ENCODE results near the gene NUP133.

The NUP133 gene

DNA sequence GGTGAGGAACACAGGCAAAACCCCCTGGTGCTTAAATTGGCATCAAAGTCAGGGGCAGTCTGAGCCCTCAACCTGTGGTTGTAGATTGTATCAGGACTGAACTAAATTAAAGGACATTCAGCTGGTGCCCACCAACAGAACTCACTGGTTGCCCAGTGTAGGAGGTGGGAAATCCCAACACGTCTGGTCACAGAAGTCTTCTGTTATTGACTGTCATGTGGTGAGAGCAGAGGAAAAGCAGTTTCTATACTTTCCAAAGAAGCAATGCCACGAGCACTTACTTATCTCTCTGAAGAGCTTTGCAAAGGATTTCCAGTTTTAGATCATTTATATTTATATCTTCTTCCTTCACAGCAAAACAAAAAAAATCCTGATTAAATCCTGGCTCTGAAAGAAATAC, 59.3 kb downstream of the NUP133 start:
- H3K27me3 ChIP-seq (ENCODE audit: control insufficient read depth in 1 of 2, insufficient read depth in 1 of 2, low read length in 2 of 2): no peaks in the 10 kb centered on the region
- no peak overlapping the region for H2BK120ac ChIP-seq (ENCODE audit: low read depth, low read length)
- no peak overlapping the region for H3K23ac ChIP-seq (ENCODE audit: low read length in 2 of 2)
- H4K8ac ChIP-seq (ENCODE audit: low read length): no peak overlapping the region
- 95% methylated on average over 2 of the region's 2 CpGs for WGBS
- H2BK12ac ChIP-seq (ENCODE audit: low read length in 2 of 2): no peak overlapping the region
- no peak overlapping the region for H4K91ac ChIP-seq (ENCODE audit: low read length)
- H2BK15ac ChIP-seq (ENCODE audit: low read depth, poor library complexity, severe bottlenecking): no peak overlapping the region
- no peak overlapping the region for H3K4ac ChIP-seq (ENCODE audit: low read depth in 1 of 2, low read length in 2 of 2)
- peaks cover 19 to 56% of the 10 kb centered on the region in 2 experiments for H3K36me3 ChIP-seq (ENCODE audit: control insufficient read depth in 1 of 2, insufficient read depth in 2 of 2, low read depth in 1 of 2, low read length in 2 of 2)
- peaks cover 2% of the 10 kb centered on the region for H3K79me1 ChIP-seq (replicated peaks; ENCODE audit: low read length, poor library complexity, severe bottlenecking)
- H3K4me2 ChIP-seq (ENCODE audit: low read length, poor library complexity, severe bottlenecking): no peak overlapping the region
- no peak overlapping the region for H3K14ac ChIP-seq (ENCODE audit: low read length in 2 of 2)
- H3K18ac ChIP-seq (ENCODE audit: low read depth in 1 of 2, low read length in 2 of 2): no peak overlapping the region
- H3K4me3 ChIP-seq (ENCODE audit: insufficient read depth in 1 of 2, low read depth in 1 of 2, low read length in 2 of 2): no peak overlapping the region
- no peaks in the 10 kb centered on the region for H3K9me3 ChIP-seq (ENCODE audit: control insufficient read depth, low read length)
- DNase-seq: no peak
- H3K9ac ChIP-seq (ENCODE audit: low read length): peak overlapping the region; percentile 20
- H2BK5ac ChIP-seq (ENCODE audit: low read depth, low read length, poor library complexity, severe bottlenecking): no peak overlapping the region
- H3K27ac ChIP-seq (ENCODE audit: low read length, poor library complexity, severe bottlenecking): no peak overlapping the region
- no peaks in the 10 kb centered on the region for H3K4me1 ChIP-seq (ENCODE audit: control insufficient read depth, insufficient read depth, low read depth, low read length)
- H2AK5ac ChIP-seq (ENCODE audit: low read length, severe bottlenecking): no peak overlapping the region
- no peak overlapping the region for H2AFZ ChIP-seq (ENCODE audit: low read depth, low read length)

DNA sequence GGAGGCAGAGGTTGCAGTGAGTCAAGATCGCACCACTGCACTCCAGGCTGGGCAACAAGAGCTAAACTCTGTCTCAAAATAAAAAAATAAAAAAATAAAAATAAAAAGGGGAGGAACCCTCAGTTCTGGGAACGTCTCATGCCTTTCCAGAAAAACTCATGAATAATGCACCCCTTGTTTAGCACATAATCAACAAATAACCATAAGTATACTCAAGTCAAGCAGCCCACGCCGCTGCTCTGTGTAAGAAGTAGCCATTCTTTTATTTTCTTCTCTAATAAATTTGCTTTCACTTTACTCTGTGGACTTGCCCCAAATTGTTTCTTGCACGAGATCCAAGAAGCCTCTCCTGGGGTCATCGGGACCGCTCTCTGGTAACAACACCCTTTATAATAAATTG, 59.8 kb downstream of the NUP133 start:
- Histone ChIP-seq H2AFZ (ENCODE audit: low read depth, low read length) (no peak overlapping the region), H2AK5ac (ENCODE audit: low read length, severe bottlenecking) (no peak overlapping the region), H3K23ac (ENCODE audit: low read length in 2 of 2) (no peak overlapping the region), H3K36me3 (ENCODE audit: control insufficient read depth in 1 of 2, insufficient read depth in 2 of 2, low read depth in 1 of 2, low read length in 2 of 2) (peaks cover 19 to 54% of the 10 kb centered on the region in 2 experiments), H3K9ac (ENCODE audit: low read length) (peak overlapping the region; percentile 20), H2BK12ac (ENCODE audit: low read length in 2 of 2) (no peak overlapping the region), H2BK120ac (ENCODE audit: low read depth, low read length) (no peak overlapping the region), H3K4me3 (ENCODE audit: insufficient read depth in 1 of 2, low read depth in 1 of 2, low read length in 2 of 2) (no peak overlapping the region), H3K4me1 (ENCODE audit: control insufficient read depth, insufficient read depth, low read depth, low read length) (no peaks in the 10 kb centered on the region), H3K79me1 (replicated peaks; ENCODE audit: low read length, poor library complexity, severe bottlenecking) (peaks cover 2% of the 10 kb centered on the region), H4K91ac (ENCODE audit: low read length) (no peak overlapping the region), H2BK5ac (ENCODE audit: low read depth, low read length, poor library complexity, severe bottlenecking) (no peak overlapping the region), H3K18ac (ENCODE audit: low read depth in 1 of 2, low read length in 2 of 2) (no peak overlapping the region), H3K9me3 (ENCODE audit: control insufficient read depth, low read length) (no peaks in the 10 kb centered on the region), H3K4ac (ENCODE audit: low read depth in 1 of 2, low read length in 2 of 2) (no peak overlapping the region), H3K4me2 (ENCODE audit: low read length, poor library complexity, severe bottlenecking) (no peak overlapping the region), H3K27ac (ENCODE audit: low read length, poor library complexity, severe bottlenecking) (no peak overlapping the region), H4K8ac (ENCODE audit: low read length) (no peak overlapping the region), H3K27me3 (ENCODE audit: control insufficient read depth in 1 of 2, insufficient read depth in 1 of 2, low read length in 2 of 2) (no peaks in the 10 kb centered on the region), H3K14ac (ENCODE audit: low read length in 2 of 2) (no peak overlapping the region), H2BK15ac (ENCODE audit: low read depth, poor library complexity, severe bottlenecking) (no peak overlapping the region)
- 98% methylated on average over 4 of the region's 7 CpGs for WGBS
- no peak for DNase-seq

GRCh38 chr1:229447809-229448252, 60.3 kb downstream of the NUP133 start:
- no peak overlapping the region for H2BK120ac ChIP-seq (ENCODE audit: low read depth, low read length)
- H2BK5ac ChIP-seq (ENCODE audit: low read depth, low read length, poor library complexity, severe bottlenecking): no peak overlapping the region
- H2AK5ac ChIP-seq (ENCODE audit: low read length, severe bottlenecking): no peak overlapping the region
- H3K4ac ChIP-seq (ENCODE audit: low read depth in 1 of 2, low read length in 2 of 2): no peak overlapping the region
- H2BK15ac ChIP-seq (ENCODE audit: low read depth, poor library complexity, severe bottlenecking): no peak overlapping the region
- H3K4me1 ChIP-seq (ENCODE audit: control insufficient read depth, insufficient read depth, low read depth, low read length): no peaks in the 10 kb centered on the region
- H3K9me3 ChIP-seq (ENCODE audit: control insufficient read depth, low read length): no peaks in the 10 kb centered on the region
- H3K27me3 ChIP-seq (ENCODE audit: control insufficient read depth in 1 of 2, insufficient read depth in 1 of 2, low read length in 2 of 2): no peaks in the 10 kb centered on the region
- no peak overlapping the region for H4K8ac ChIP-seq (ENCODE audit: low read length)
- H2BK12ac ChIP-seq (ENCODE audit: low read length in 2 of 2): no peak overlapping the region
- no peak overlapping the region for H3K14ac ChIP-seq (ENCODE audit: low read length in 2 of 2)
- H3K4me3 ChIP-seq (ENCODE audit: insufficient read depth in 1 of 2, low read depth in 1 of 2, low read length in 2 of 2): no peak overlapping the region
- H2AFZ ChIP-seq (ENCODE audit: low read depth, low read length): no peak overlapping the region
- 93% methylated on average over 11 of the region's 11 CpGs for WGBS
- H3K9ac ChIP-seq (ENCODE audit: low read length): no peak overlapping the region
- no peak overlapping the region for H3K18ac ChIP-seq (ENCODE audit: low read depth in 1 of 2, low read length in 2 of 2)
- no peak overlapping the region for H3K23ac ChIP-seq (ENCODE audit: low read length in 2 of 2)
- no peak for DNase-seq
- H3K36me3 ChIP-seq (ENCODE audit: control insufficient read depth in 1 of 2, insufficient read depth in 2 of 2, low read depth in 1 of 2, low read length in 2 of 2): peaks cover 23 to 60% of the 10 kb centered on the region in 2 experiments
- H3K27ac ChIP-seq (ENCODE audit: low read length, poor library complexity, severe bottlenecking): no peak overlapping the region
- no peak overlapping the region for H3K4me2 ChIP-seq (ENCODE audit: low read length, poor library complexity, severe bottlenecking)
- no peak overlapping the region for H4K91ac ChIP-seq (ENCODE audit: low read length)
- peaks cover 2% of the 10 kb centered on the region for H3K79me1 ChIP-seq (replicated peaks; ENCODE audit: low read length, poor library complexity, severe bottlenecking)

DNA sequence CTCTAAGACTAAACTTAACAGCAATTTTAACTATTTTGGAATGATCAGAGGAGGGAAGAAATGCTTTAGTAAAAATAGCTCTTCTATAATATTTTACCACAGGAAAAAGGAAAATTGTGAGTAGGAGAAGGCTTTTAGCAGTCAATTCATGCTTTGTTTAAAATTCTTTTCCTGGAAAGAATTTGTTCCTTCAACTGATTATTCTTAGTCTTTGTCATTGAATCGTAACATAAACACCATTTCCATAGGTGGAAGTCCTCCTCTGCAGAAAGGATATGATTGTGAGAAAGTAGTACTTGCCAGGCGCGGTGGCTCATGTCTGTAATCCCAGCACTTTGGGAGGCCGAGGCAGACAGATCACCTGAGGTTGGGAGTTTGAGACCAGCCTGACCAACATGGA, 62.3 kb downstream of the NUP133 start:
- no peak for DNase-seq
- Histone ChIP-seq H3K4ac (ENCODE audit: low read depth in 1 of 2, low read length in 2 of 2) (no peak overlapping the region), H4K8ac (ENCODE audit: low read length) (no peak overlapping the region), H3K4me3 (ENCODE audit: insufficient read depth in 1 of 2, low read depth in 1 of 2, low read length in 2 of 2) (no peak overlapping the region), H3K27ac (ENCODE audit: low read length, poor library complexity, severe bottlenecking) (no peak overlapping the region), H3K4me1 (ENCODE audit: control insufficient read depth, insufficient read depth, low read depth, low read length) (peaks cover under 1% of the 10 kb centered on the region), H3K23ac (ENCODE audit: low read length in 2 of 2) (no peak overlapping the region), H2BK15ac (ENCODE audit: low read depth, poor library complexity, severe bottlenecking) (no peak overlapping the region), H2BK12ac (ENCODE audit: low read length in 2 of 2) (no peak overlapping the region), H3K9ac (ENCODE audit: low read length) (no peak overlapping the region), H3K14ac (ENCODE audit: low read length in 2 of 2) (no peak overlapping the region), H2AK5ac (ENCODE audit: low read length, severe bottlenecking) (no peak overlapping the region), H3K4me2 (ENCODE audit: low read length, poor library complexity, severe bottlenecking) (no peak overlapping the region), H3K27me3 (ENCODE audit: control insufficient read depth in 1 of 2, insufficient read depth in 1 of 2, low read length in 2 of 2) (no peaks in the 10 kb centered on the region), H4K91ac (ENCODE audit: low read length) (no peak overlapping the region), H2BK5ac (ENCODE audit: low read depth, low read length, poor library complexity, severe bottlenecking) (no peak overlapping the region), H2BK120ac (ENCODE audit: low read depth, low read length) (no peak overlapping the region), H3K79me1 (replicated peaks; ENCODE audit: low read length, poor library complexity, severe bottlenecking) (no peaks in the 10 kb centered on the region), H3K9me3 (ENCODE audit: control insufficient read depth, low read length) (no peaks in the 10 kb centered on the region), H3K18ac (ENCODE audit: low read depth in 1 of 2, low read length in 2 of 2) (no peak overlapping the region), H3K36me3 (ENCODE audit: control insufficient read depth in 1 of 2, insufficient read depth in 2 of 2, low read depth in 1 of 2, low read length in 2 of 2) (peaks cover 24 to 45% of the 10 kb centered on the region in 2 experiments), H2AFZ (ENCODE audit: low read depth, low read length) (no peak overlapping the region)
- WGBS: 96% methylated on average over 4 of the region's 4 CpGs
